Loucy (cell line): Measurements from ENCODE around the gene MCU.

Experiments used
- EZH2phosphoT487 ChIP-seq: fragments of 200-600 bp; IDR thresholded peaks from 2 replicates; pipeline ENCODE4 v1.6.1; 2018; ENCODE audit warnings: antibody characterized with exemption, mild to moderate bottlenecking, moderate library complexity, borderline replicate concordance
- TF ChIP-seq, protein P1 (sequence below): fragments of 200-600 bp; sonication (generic); conservative IDR thresholded peaks from 2 replicates; pipeline ENCODE4 v1.5.1; 2014; ENCODE audit warnings: mild to moderate bottlenecking, antibody characterized with exemption, low read length

DNA sequence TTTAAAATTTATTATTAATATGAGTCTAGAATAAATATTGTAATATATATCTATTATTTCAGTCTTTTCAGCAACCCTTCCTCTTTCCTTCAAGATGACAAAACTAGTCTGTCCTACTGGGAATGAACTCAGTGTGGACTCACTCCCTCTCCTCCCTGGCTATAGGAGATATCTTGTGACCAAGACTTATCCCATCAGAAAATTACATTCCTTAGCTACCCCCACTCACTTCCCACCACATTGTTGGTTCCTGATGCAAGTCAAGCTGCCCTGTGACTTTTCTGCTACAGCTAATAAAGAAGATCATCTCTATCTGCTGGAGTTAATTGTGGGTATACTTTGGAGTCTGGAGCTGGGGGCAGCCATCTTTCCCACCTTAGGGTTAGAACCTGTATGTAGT, 28.0 kb upstream of the MCU start:
- TF ChIP-seq, protein P1, sequence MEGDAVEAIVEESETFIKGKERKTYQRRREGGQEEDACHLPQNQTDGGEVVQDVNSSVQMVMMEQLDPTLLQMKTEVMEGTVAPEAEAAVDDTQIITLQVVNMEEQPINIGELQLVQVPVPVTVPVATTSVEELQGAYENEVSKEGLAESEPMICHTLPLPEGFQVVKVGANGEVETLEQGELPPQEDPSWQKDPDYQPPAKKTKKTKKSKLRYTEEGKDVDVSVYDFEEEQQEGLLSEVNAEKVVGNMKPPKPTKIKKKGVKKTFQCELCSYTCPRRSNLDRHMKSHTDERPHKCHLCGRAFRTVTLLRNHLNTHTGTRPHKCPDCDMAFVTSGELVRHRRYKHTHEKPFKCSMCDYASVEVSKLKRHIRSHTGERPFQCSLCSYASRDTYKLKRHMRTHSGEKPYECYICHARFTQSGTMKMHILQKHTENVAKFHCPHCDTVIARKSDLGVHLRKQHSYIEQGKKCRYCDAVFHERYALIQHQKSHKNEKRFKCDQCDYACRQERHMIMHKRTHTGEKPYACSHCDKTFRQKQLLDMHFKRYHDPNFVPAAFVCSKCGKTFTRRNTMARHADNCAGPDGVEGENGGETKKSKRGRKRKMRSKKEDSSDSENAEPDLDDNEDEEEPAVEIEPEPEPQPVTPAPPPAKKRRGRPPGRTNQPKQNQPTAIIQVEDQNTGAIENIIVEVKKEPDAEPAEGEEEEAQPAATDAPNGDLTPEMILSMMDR: no peak
- TF ChIP-seq EZH2phosphoT487: no peak
